Epithelial cell of esophagus (primary cell): ENCODE measurements around the gene RNASEH2A.
A peak's percentile ranks its signal among the peaks of the same experiment; 100 is the strongest.

Source experiments
- DNase-seq: peaks from one replicate; pipeline ENCODE4 v3.0.0; 2010; ENCODE audit warnings: low read depth
- H3K4me3 ChIP-seq: 2 replicates; pipeline ENCODE4 v1.5.1; 2011; ENCODE audit warnings: mild to moderate bottlenecking, low read length, control low read depth
- CTCF ChIP-seq: IDR thresholded peaks from 2 replicates; pipeline ENCODE4 v1.5.1; 2011; ENCODE audit warnings: low read depth, mild to moderate bottlenecking, low read length, control low read depth, inconsistent platforms; ENCODE audit not compliant: insufficient read depth; ENCODE audit errors: missing control alignments

RNASEH2A gene

GRCh38 chr19:12774588-12775555, 31.5 kb upstream of the RNASEH2A start, which contains the start of gene HOOK2:
TSS of gene HOOK2 (minus strand) at chr19:12775552. CDS start at chr19:12775449, 103 bp downstream.
- peak within 1 kb of the TSS; percentile 78 for H3K4me3 ChIP-seq
- DNase-seq: peak; percentile 96
- no peak for TF ChIP-seq CTCF

GRCh38 chr19:12777217-12778016, 29.0 kb upstream of the RNASEH2A start:
- peak; percentile 75 for DNase-seq
- TF ChIP-seq CTCF: peak; percentile 80
- H3K4me3 ChIP-seq: peak overlapping the region; percentile 69

GRCh38 chr19:12778017-12778904, 28.1 kb upstream of the RNASEH2A start:
- TF ChIP-seq CTCF: no peak
- DNase-seq: peak; percentile 64
- H3K4me3 ChIP-seq: peak overlapping the region; percentile 69

- no peak for TF ChIP-seq CTCF
- peak overlapping the region; percentile 69 for H3K4me3 ChIP-seq
- DNase-seq: no peak
Measured at GRCh38 chr19:12778905-12779161, 27.6 kb upstream of the RNASEH2A start.

GRCh38 chr19:12779162-12779993, 27.0 kb upstream of the RNASEH2A start:
- H3K4me3 ChIP-seq: peak overlapping the region; percentile 69

More at GRCh38 chr19:12779162-12779993, 27.0 kb upstream of the RNASEH2A start:
- no peak for DNase-seq
- no peak for TF ChIP-seq CTCF
